Measurements from ENCODE around the gene ARHGAP23.

- no peak for TF ChIP-seq CTCF (conservative IDR thresholded peaks at IDR 0.05 in 1 of 2, IDR thresholded peaks at IDR 0.05 in 1 of 2; ENCODE audit: low read depth in 1 of 2, low read length in 2 of 2)
- no peak for TF ChIP-seq EZH2 (IDR thresholded peaks at IDR 0.05; ENCODE audit: low read length, missing control alignments)
Measured at GRCh38 chr17:38460082-38460715, 31.9 kb downstream of the ARHGAP23 start.
